GM21390 (cell line): ENCODE data around the gene ABCB11.
"Not testable (repeated sequence)": the region's sequence is repeated elsewhere in the genome, so short reads cannot be mapped to it uniquely, and the experiment has no call there.

ENCODE experiments used
- ATAC-seq: cut with Tn5 transposase; IDR thresholded peaks from one replicate; pipeline ENCODE4 v1.9.1; 2021; ENCODE audit not compliant: unreplicated experiment

The ABCB11 gene

DNA sequence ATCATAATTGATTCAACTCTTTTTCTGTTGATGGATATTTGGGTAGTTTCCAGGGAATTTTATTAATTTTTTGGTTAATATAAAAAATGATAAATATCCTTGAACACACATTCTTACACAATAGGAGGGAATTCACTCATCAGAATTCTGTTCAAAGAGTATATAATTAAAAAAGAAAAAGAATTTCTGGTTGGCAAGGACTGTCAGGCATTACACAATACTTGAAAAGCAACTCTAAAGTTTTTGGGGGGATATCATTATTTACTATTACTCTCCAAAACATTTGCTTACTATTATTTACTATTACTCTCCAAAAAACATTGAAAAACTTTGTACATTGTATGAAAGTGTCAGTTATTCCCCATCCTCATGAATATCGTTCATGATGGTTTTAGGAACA, 92.1 kb downstream of the ABCB11 start:
- no peak for ATAC-seq

DNA sequence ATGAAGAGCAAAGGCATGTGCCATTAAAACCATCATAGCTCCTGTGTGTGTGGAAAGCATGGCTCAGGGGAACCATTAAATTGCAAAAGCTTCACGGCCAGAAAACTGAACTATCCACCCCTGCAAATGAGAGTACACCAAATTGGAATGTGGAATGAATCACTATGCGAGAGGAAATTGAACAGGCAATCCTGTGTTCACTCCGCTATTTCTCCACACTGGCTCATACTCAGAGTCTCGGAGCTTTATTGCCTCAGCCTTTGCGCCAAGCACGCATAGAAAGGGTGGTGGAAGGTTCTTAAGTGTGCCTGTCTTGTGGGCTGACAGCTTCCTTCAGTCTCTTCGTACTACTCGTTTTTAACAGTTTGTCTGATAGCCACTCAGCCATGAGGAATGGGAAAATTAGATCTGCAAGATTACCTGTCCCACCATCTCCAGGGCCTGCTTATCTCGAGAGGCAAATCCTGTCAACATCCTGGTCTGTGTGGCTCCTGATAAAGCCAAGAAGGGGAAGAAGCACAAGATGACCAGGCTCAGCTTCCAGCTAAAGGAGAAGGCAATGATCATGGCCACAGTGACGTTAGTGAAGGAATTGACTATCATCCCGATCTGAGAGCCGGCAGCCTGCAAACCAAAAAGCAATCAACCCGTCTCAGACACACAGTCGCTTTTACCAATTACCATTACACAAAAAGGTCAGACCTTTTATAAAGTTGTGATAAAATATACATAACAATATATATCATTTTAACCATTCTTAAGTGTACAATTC, 95.1 kb downstream of the ABCB11 start:
- no peak for ATAC-seq

DNA sequence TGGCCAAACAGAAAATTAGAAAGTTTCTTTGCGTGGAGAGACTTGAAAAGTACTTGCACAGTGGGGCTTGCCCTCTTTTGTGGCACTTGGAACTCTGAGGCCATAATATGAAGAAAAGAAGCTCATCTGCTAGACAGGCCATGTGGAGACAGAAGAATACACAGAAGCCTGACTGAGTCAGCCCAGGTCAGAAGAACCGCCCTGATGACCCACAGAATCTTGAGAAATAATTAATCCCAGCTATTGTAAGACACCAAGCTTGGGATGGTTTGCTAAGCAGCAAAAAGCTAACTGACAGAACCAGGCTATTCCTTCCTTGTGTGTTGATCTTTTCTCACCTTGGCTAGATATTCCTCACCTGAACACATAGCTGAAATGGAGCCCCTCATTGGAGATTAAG, 96.3 kb downstream of the ABCB11 start:
- ATAC-seq: no peak

- ATAC-seq: not testable (repeated sequence)
Observed at GRCh38 chr2:168932174-168932573, 99.0 kb downstream of the ABCB11 start.

GRCh38 chr2:168930242-168930641, 100.9 kb downstream of the ABCB11 start:
- ATAC-seq: no peak

DNA sequence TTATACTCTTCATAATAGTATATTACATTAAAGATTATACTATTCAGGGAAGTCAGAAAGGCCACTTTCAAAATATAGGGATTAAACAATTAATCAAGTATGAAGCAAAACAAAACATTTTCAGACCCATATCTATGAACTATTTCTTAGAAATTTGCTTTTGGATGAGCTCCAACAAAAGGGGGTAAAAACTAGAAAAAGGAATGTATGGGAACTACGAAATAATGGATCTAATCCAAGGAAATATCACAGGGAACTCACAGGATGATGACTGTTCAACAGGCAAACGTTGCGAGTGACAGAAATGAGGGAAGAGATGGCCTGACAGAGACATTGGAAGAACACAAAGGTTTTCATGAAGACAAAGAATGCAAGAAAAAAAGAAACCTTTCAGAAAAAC, 102.1 kb downstream of the ABCB11 start:
- ATAC-seq: no peak

- ATAC-seq: no peak
Observed at GRCh38 chr2:168928113-168928831, 102.9 kb downstream of the ABCB11 start.

- no peak for ATAC-seq
Observed at GRCh38 chr2:168926621-168927386, 104.3 kb downstream of the ABCB11 start.

GRCh38 chr2:168920504-168921157, 110.5 kb downstream of the ABCB11 start:
- no peak for ATAC-seq

GRCh38 chr2:168916331-168916675, 114.8 kb downstream of the ABCB11 start:
- ATAC-seq: no peak

- no peak for ATAC-seq
Observed at GRCh38 chr2:168915441-168916330, 115.4 kb downstream of the ABCB11 start.

GRCh38 chr2:168913495-168913894, 117.6 kb downstream of the ABCB11 start:
- ATAC-seq: no peak

DNA sequence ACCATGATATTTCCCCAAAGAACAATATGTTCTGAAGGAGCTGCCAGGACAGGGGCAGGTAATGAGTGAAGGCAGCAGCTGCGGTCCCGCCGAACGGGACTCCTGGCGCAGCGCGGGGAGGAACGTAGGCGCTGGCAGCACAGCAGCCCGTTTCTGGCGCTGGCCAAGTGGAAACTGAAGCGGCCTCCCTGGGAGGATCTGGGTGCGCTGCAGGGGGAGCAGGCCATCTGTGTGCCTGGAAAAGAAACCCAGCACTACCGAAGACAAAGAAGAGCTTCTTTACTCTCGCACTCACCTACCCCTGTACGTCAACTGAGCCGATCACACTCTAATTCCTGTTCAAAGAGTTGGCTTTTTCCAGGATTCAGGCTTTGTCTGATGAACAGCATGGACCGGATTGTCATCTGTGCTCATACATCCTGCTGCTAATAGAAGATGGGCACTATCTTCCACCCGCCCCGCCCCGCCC, 118.2 kb downstream of the ABCB11 start:
- no peak for ATAC-seq

DNA sequence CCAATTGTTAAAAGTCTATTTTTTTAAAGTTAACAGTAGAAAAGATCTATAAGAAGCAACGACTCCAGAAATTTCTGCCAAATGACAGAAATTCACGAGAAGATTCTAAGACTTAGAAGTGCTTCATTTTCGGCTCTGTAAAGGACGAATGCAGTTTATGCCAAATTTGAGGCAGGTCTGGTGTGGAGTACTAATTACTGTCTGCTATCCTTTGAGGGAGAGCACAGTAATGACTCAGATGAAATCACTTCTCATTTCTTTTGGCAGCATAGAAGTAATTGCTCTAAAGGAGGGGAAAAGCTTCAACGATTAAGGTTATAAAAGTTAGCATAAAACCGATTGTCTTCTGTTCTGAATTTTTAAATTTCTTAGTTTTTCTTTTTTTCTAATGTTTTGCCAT, 118.7 kb downstream of the ABCB11 start:
- no peak for ATAC-seq

- ATAC-seq: no peak
Observed at GRCh38 chr2:168910330-168910729, 120.8 kb downstream of the ABCB11 start.

DNA sequence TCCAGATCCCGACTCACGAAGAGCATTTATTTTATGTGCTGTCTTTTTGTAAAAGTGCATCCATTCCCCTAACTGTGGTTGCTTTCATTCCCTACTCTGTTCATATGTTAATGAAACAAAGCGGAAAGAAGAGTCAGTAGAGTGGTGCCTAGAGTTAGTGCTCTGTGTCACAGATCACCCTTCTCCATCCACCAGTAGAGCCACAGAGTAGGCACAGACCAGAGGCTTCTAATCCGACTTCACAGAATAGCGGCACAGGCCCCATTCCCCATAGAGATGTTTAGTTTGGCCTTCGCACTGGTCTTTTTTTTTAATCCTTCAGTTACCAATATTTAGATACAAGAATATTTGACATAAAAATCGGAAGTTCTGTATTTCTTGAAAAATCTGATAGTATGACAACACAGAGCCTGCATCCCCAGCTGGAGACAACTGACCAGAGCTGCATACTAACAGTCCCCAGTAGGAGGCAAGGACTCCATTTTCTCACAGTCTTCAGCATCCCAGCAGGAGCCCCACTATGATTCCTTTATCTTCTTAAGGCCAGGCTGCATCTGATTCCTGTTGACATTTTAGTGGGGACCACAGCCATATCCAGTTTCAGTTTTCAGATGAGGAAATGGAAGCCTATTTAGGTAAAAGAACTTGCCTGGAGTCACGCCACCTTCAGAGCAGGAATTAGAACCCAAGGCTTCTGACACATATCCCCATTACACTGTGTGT, 123.0 kb downstream of the ABCB11 start:
- no peak for ATAC-seq

GRCh38 chr2:168904358-168904757, 126.8 kb downstream of the ABCB11 start:
- ATAC-seq: no peak

GRCh38 chr2:168903888-168904287, 127.2 kb downstream of the ABCB11 start:
- no peak for ATAC-seq

DNA sequence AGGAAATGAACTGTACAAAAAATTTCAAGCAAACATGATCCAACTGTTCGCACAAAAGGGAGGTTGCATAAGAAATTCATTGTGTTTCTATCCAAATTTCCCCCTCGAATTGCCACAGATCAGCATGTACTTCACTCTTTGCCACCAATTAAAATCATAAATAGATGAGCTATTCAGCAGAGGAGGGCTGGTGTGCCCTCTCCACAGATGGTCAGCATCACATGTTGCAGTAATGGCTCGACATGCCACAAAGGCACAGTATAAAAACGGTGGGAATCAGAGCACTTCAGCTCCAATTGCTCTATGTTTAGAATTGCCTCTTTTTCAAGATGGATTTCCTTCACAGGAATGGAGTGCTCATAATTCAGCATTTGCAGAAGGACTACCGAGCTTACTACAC, 130.1 kb downstream of the ABCB11 start, which contains the start of gene G6PC2:
TSS of gene G6PC2 (plus strand) at position 289 of the 400 bp plus-strand sequence. CDS start at position 330, 41 bp downstream.
- ATAC-seq: no peak
